HG03460 (cell line): ENCODE results near the gene NDUFA13.
"Not testable (repeated sequence)": the region's sequence is repeated elsewhere in the genome, so short reads cannot be mapped to it uniquely, and the experiment has no call there.

Experiments used
- ATAC-seq: cut with Tn5 transposase; IDR thresholded peaks from one replicate; pipeline ENCODE4 v1.9.1; 2021; ENCODE audit not compliant: unreplicated experiment

NDUFA13 gene

GRCh38 chr19:19515642-19516519, at the start of gene NDUFA13:
Gene NDUFA13 (plus strand): TSS chr19:19516225. CDS start chr19:19516239, 14 bp downstream.
- ATAC-seq: peak; percentile 92

GRCh38 chr19:19468424-19469050, 47.5 kb upstream of the NDUFA13 start:
- ATAC-seq: no peak

- no peak for ATAC-seq
Observed at GRCh38 chr19:19470579-19470978, 45.4 kb upstream of the NDUFA13 start.

GRCh38 chr19:19471682-19472081, 44.3 kb upstream of the NDUFA13 start:
- no peak for ATAC-seq

- not testable (repeated sequence) for ATAC-seq
Observed at GRCh38 chr19:19472106-19472505, 43.9 kb upstream of the NDUFA13 start.

- ATAC-seq: no peak
Observed at GRCh38 chr19:19475015-19475765, 40.8 kb upstream of the NDUFA13 start.

- no peak for ATAC-seq
Observed at GRCh38 chr19:19475849-19476828, 39.9 kb upstream of the NDUFA13 start.

GRCh38 chr19:19477705-19478383, 38.2 kb upstream of the NDUFA13 start:
- ATAC-seq: no peak

GRCh38 chr19:19480688-19481087, 35.3 kb upstream of the NDUFA13 start:
- ATAC-seq: no peak

GRCh38 chr19:19482809-19483596, 33.0 kb upstream of the NDUFA13 start:
- ATAC-seq: no peak

GRCh38 chr19:19485161-19485997, 30.6 kb upstream of the NDUFA13 start:
- ATAC-seq: no peak

GRCh38 chr19:19485998-19486290, 30.1 kb upstream of the NDUFA13 start:
- no peak for ATAC-seq

GRCh38 chr19:19486343-19487076, 29.5 kb upstream of the NDUFA13 start:
- ATAC-seq: no peak

- ATAC-seq: no peak
Observed at GRCh38 chr19:19487077-19487949, 28.7 kb upstream of the NDUFA13 start.

GRCh38 chr19:19487950-19488874, 27.8 kb upstream of the NDUFA13 start:
- ATAC-seq: no peak
